ENCODE results near the gene ENTPD7.

ENTPD7 gene

GRCh38 chr10:99678921-99679320 lies 19.6 kb downstream of the ENTPD7 start:
- no peak overlapping the region for H3K4me3 ChIP-seq (ENCODE audit: low read depth, low read length)
- DNase-seq (ENCODE audit: low read depth): no peak

DNA sequence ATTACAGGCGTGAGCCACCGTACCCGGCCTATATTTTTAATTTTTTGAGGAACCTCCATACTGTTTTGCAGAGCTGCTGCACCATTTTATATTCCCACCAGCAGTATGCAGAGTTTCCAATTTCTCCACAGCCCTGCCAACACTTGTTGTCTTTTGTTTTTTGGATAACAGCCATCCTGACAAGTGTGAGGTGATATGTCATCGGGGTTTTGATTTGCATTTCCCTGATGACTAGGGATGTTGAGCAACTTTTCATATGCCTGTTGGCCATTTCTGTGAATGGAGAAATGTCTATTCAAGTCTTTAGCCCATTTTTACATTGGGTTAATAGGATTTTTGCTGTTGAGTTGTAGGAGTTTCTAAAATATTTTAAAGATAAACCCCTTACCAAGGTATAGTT lies 22.2 kb downstream of the ENTPD7 start:
- no peak overlapping the region for H3K4me3 ChIP-seq (ENCODE audit: low read depth, low read length)
- peak; percentile 54 for DNase-seq (ENCODE audit: low read depth)

GRCh38 chr10:99682032-99682431 lies 22.7 kb downstream of the ENTPD7 start:
- no peak overlapping the region for H3K4me3 ChIP-seq (ENCODE audit: low read depth, low read length)
- no peak for DNase-seq (ENCODE audit: low read depth)

GRCh38 chr10:99682752-99683151 lies 23.4 kb downstream of the ENTPD7 start:
- H3K4me3 ChIP-seq (ENCODE audit: low read depth, low read length): no peak overlapping the region
- DNase-seq (ENCODE audit: low read depth): no peak

- DNase-seq (ENCODE audit: low read depth): no peak
- no peak overlapping the region for H3K4me3 ChIP-seq (ENCODE audit: low read depth, low read length)
Measured at GRCh38 chr10:99685597-99685967, 26.3 kb downstream of the ENTPD7 start.

- no peak overlapping the region for H3K4me3 ChIP-seq (ENCODE audit: low read depth, low read length)
- DNase-seq (ENCODE audit: low read depth): no peak
Measured at GRCh38 chr10:99689461-99689860, 30.2 kb downstream of the ENTPD7 start.

- no peak overlapping the region for H3K4me3 ChIP-seq (ENCODE audit: low read depth, low read length)
- DNase-seq (ENCODE audit: low read depth): no peak
Measured at GRCh38 chr10:99693933-99694583, 34.7 kb downstream of the ENTPD7 start.

DNA sequence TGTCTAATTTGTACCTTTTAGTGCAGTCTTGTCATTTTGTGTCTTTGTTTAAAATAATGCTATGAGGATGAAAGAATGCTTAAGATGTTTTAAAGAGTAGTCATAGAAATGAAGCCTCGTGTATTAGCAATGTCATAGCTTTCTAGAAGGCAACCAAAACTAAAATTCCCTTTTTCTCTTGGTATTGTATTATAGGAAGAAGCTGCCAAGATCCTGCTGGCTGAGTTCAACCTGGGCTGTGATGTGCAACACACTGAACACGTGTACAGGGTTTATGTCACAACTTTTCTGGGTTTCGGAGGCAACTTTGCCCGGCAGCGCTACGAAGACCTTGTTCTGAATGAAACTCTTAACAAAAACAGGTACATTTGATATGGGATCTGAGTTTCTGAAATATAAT lies 36.5 kb downstream of the ENTPD7 start:
- H3K4me3 ChIP-seq (ENCODE audit: low read depth, low read length): no peak overlapping the region
- no peak for DNase-seq (ENCODE audit: low read depth)

DNA sequence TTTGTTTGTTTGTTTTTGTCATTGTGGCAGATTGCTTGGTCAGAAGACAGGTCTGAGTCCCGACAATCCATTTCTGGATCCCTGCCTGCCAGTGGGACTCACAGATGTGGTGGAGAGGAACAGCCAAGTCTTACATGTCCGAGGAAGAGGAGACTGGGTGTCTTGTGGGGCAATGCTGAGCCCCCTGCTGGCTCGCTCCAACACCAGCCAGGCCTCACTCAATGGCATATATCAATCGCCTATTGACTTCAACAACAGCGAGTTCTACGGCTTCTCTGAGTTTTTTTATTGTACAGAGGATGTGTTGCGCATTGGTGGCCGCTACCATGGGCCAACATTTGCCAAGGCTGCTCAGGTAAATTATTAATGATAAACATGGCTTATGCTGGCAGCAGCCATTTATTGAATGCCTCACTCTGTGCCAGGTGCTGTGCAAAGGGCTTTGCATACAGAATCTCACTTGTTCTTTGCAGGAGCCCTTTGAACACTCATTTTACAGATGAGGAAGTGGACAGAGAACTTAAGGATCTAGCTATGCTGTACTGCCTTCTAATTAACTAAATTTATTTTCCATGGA lies 39.3 kb downstream of the ENTPD7 start:
- DNase-seq (ENCODE audit: low read depth): no peak
- no peak overlapping the region for H3K4me3 ChIP-seq (ENCODE audit: low read depth, low read length)

- no peak overlapping the region for H3K4me3 ChIP-seq (ENCODE audit: low read depth, low read length)
- DNase-seq (ENCODE audit: low read depth): no peak
Measured at GRCh38 chr10:99700649-99701048, 41.3 kb downstream of the ENTPD7 start.

GRCh38 chr10:99708428-99709012 lies 49.2 kb downstream of the ENTPD7 start:
- H3K4me3 ChIP-seq (ENCODE audit: low read depth, low read length): no peak overlapping the region
- no peak for DNase-seq (ENCODE audit: low read depth)

DNA sequence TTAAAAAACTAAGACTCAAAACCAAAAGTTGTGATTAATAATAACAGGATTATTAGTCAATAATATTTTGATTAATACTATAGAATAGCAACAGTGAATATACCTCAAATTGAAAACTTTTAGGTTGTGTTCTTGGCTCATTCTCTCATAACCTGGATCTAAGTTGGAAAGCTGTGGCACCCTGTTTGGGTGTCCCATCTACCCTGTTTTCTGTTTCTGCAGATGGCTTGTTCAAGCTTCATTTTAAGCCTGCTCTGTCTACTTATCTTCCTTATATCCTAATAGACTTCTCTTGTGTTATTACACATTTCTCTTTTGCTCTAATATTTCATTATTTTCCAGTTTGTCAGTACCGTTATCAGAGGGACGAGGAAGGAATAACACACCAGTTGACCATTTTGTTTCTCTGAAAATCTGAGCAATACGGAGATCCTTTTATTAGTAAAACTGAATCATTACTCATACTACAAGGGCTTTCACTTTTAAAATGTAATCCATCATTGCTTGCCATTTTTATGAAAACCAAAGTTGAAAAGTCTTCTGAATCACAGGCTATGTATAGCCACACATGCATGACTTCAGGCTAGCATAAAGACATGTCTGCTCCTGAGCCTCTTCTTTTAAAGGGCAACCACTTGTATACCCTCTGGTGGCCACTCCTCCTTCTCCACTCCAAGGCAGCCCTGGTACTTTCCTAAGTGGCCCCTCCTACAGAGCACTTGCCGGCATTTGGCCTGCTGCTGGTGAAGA lies 50.3 kb downstream of the ENTPD7 start:
- DNase-seq (ENCODE audit: low read depth): no peak

DNA sequence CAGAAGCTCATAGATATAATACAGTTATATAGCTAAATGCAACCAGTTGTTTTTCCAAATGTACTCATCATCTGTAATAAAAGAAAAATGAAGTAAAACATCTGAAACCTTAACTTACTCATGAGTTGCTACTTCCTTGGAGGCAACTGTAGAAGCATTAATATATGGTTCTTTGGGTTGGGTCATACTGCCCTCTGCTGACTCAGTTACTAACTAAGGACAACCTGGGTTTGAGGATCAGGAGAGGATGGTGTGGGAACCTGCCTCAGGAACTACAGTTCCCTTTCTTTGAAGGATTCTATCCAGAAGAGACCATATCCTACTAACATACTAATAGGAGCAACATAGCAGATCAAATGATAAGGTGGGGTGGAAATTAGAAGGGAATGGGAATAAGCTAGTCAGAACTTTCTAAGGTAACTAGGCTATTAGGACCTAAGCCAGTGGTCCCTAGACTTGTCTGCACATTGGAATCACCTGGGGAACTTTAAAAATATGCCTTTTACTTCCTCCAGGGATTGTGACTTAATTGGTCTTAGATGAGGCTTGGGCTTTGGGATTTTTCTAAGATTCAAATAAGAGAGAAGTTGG lies 51.9 kb downstream of the ENTPD7 start:
- no peak for DNase-seq (ENCODE audit: low read depth)
- no peak overlapping the region for H3K4me3 ChIP-seq (ENCODE audit: low read depth, low read length)

More for the DNA sequence above, 50.3 kb downstream of the ENTPD7 start:
- no peak overlapping the region for H3K4me3 ChIP-seq (ENCODE audit: low read depth, low read length)

- no peak for DNase-seq (ENCODE audit: low read depth)
- H3K4me3 ChIP-seq (ENCODE audit: low read depth, low read length): no peak overlapping the region
Measured at GRCh38 chr10:99714446-99714845, 55.1 kb downstream of the ENTPD7 start.

DNA sequence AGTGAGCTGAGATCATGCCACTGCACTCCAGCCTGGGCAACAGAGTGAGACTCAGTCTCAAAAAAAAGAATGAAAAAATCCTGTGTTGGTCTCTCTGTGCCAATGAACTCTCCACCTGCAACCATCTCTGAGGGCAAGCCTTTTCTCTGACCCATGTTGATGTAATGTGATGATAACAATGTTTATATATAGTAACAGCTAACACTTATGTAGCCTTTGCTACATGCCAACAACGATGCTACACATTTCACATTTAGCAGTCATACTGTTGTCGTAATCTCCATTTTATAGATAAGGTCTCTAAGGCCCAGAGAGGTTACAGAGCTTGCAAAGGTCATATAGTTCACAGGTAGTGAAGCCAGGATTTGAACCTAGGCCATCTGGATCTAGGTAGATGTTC lies 61.1 kb downstream of the ENTPD7 start:
- H3K4me3 ChIP-seq (ENCODE audit: low read depth, low read length): no peak overlapping the region
- DNase-seq (ENCODE audit: low read depth): no peak

GRCh38 chr10:99730026-99730425 lies 70.7 kb downstream of the ENTPD7 start:
- DNase-seq (ENCODE audit: low read depth): peak; percentile 29
- H3K4me3 ChIP-seq (ENCODE audit: low read depth, low read length): no peak overlapping the region

DNA sequence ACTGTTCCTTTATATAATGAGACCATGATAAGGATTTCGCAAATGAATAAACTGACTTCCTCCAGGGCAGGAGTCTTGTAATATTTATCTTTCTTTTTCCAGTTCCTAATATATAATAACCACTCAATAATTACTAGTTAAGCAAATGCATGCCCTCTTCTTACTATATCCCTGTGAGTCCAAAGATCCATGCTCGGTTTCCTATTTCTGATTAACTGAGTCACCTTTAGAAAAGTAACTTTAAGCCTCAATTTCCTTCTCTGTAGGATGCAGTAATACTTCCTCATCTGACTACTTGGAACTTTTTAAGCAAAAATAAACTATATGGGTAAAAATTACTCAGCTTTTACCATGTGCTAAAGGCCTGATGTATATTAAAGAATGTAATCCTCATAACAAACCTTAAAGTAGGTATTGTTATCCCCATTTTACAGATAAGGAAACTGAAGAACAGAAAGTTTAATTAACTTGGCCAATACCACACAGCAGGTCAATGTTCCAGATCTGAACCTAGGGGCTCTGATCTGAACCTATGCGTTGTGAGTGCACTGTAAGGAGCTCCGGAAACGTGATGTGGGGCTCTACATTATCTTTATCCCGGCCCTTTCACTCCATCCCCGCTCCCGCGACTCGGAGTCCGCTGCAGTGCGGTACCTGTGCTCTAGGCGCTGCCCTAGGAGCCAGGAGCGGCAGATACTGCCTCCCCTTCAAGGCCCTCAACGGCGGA lies 72.2 kb downstream of the ENTPD7 start:
- DNase-seq (ENCODE audit: low read depth): no peak

GRCh38 chr10:99732033-99732842 lies 72.9 kb downstream of the ENTPD7 start, which contains the start of the genes COX15 and CUTC:
Gene COX15, minus strand, starts transcription at chr10:99732127. Its CDS starts 78 bp downstream, at chr10:99732049.
Gene CUTC, plus strand, starts transcription at chr10:99732234. Its CDS starts 115 bp downstream, at chr10:99732349.
- DNase-seq (ENCODE audit: low read depth): peak; percentile 86
- peak within 1 kb of the TSS; percentile 95 for H3K4me3 ChIP-seq (ENCODE audit: low read depth, low read length)

More for the DNA sequence above, 72.2 kb downstream of the ENTPD7 start:
- H3K4me3 ChIP-seq (ENCODE audit: low read depth, low read length): peak overlapping the region; percentile 95
